Parathyroid adenoma (tissue), 2 donors: ENCODE data around the gene FAM9C.

Experiments used
- H2AFZ ChIP-seq: fragments of 300-600 bp; sonication (generic); one replicate; pipeline ENCODE4 v1.7.0; 2017; ENCODE audit warnings: antibody characterized with exemption, mild to moderate bottlenecking
- H3K27ac ChIP-seq: fragments of 300-600 bp; sonication (generic); one replicate; pipeline ENCODE4 v1.7.0; 2017
- H3K27me3 ChIP-seq: fragments of 300-600 bp; sonication (generic); one replicate; pipeline ENCODE4 v1.7.0; 2017; ENCODE audit warnings: low read length; ENCODE audit not compliant: control insufficient read depth, insufficient read depth
- H3K36me3 ChIP-seq: fragments of 300-600 bp; sonication (generic); one replicate; pipeline ENCODE4 v1.7.0; 2017; ENCODE audit warnings: low read length; ENCODE audit not compliant: control insufficient read depth, insufficient read depth
- H3K4me1 ChIP-seq: fragments of 300-600 bp; sonication (generic); one replicate; pipeline ENCODE4 v1.7.0; 2017; ENCODE audit warnings: control low read depth
- H3K4me2 ChIP-seq: fragments of 300-600 bp; sonication (generic); one replicate; pipeline ENCODE4 v1.7.0; 2017; ENCODE audit warnings: low read length
- H3K4me3 ChIP-seq: fragments of 300-600 bp; sonication (generic); one replicate; pipeline ENCODE4 v1.7.0; 2017; ENCODE audit warnings: low read depth, low read length
- H3K79me2 ChIP-seq: fragments of 300-600 bp; sonication (generic); one replicate; pipeline ENCODE4 v1.7.0; 2017; ENCODE audit warnings: control low read depth
- H3K9ac ChIP-seq: fragments of 300-600 bp; sonication (generic); one replicate; pipeline ENCODE4 v1.7.0; 2017; ENCODE audit warnings: mild to moderate bottlenecking
- H3K9me3 ChIP-seq: fragments of 300-600 bp; sonication (generic); one replicate; pipeline ENCODE4 v1.7.0; 2017; ENCODE audit warnings: low read length; ENCODE audit not compliant: control insufficient read depth
- CTCF ChIP-seq: fragments of 300-600 bp; sonication (generic); IDR thresholded peaks from one replicate; pipeline ENCODE4 v1.7.0; 2017; ENCODE audit warnings: antibody characterized with exemption, mild to moderate bottlenecking
- donor health status: primary hyperparathyroidism.

FAM9C gene

GRCh38 chrX:13059637-13060499 is 15.4 kb upstream of the FAM9C start:
- no peaks in the 10 kb centered on the region for H3K4me1 ChIP-seq
- no peak overlapping the region for H2AFZ ChIP-seq
- no peak overlapping the region for H3K27ac ChIP-seq
- no peak overlapping the region for H3K9ac ChIP-seq
- TF ChIP-seq CTCF = no peak
- H3K36me3 ChIP-seq = no peaks in the 10 kb centered on the region
- H3K79me2 ChIP-seq = no peaks in the 10 kb centered on the region
- no peaks in the 10 kb centered on the region for H3K9me3 ChIP-seq
- H3K27me3 ChIP-seq = no peaks in the 10 kb centered on the region
- no peak overlapping the region for H3K4me3 ChIP-seq
- no peak overlapping the region for H3K4me2 ChIP-seq

GRCh38 chrX:13055486-13055885 is 11.1 kb upstream of the FAM9C start:
- no peaks in the 10 kb centered on the region for H3K4me1 ChIP-seq
- H3K4me3 ChIP-seq = no peak overlapping the region
- TF ChIP-seq CTCF = no peak
- no peaks in the 10 kb centered on the region for H3K27me3 ChIP-seq
- H3K79me2 ChIP-seq = no peaks in the 10 kb centered on the region
- no peaks in the 10 kb centered on the region for H3K36me3 ChIP-seq
- H3K9ac ChIP-seq = no peak overlapping the region
- H3K4me2 ChIP-seq = no peak overlapping the region
- H2AFZ ChIP-seq = no peak overlapping the region
- no peaks in the 10 kb centered on the region for H3K9me3 ChIP-seq
- H3K27ac ChIP-seq = no peak overlapping the region

GRCh38 chrX:13053171-13053570 is 8.8 kb upstream of the FAM9C start:
- no peak overlapping the region for H3K9ac ChIP-seq
- H3K9me3 ChIP-seq = no peaks in the 10 kb centered on the region
- H3K36me3 ChIP-seq = no peaks in the 10 kb centered on the region
- no peaks in the 10 kb centered on the region for H3K79me2 ChIP-seq
- no peak for TF ChIP-seq CTCF
- no peak overlapping the region for H2AFZ ChIP-seq
- no peaks in the 10 kb centered on the region for H3K27me3 ChIP-seq
- no peak overlapping the region for H3K4me3 ChIP-seq
- H3K27ac ChIP-seq = no peak overlapping the region
- H3K4me1 ChIP-seq = no peaks in the 10 kb centered on the region
- H3K4me2 ChIP-seq = no peak overlapping the region

- Histone ChIP-seq H3K4me1 (no peaks in the 10 kb centered on the region), H3K4me2 (no peak overlapping the region), H3K4me3 (no peak overlapping the region), H3K79me2 (no peaks in the 10 kb centered on the region), H3K9me3 (no peaks in the 10 kb centered on the region), H3K36me3 (no peaks in the 10 kb centered on the region), H2AFZ (no peak overlapping the region), H3K27ac (no peak overlapping the region), H3K9ac (no peak overlapping the region), H3K27me3 (no peaks in the 10 kb centered on the region)
- TF ChIP-seq CTCF = no peak
Observed at GRCh38 chrX:13051529-13052172, 7.2 kb upstream of the FAM9C start.
